ENCODE data around the gene TUSC2.

Gene TUSC2

DNA sequence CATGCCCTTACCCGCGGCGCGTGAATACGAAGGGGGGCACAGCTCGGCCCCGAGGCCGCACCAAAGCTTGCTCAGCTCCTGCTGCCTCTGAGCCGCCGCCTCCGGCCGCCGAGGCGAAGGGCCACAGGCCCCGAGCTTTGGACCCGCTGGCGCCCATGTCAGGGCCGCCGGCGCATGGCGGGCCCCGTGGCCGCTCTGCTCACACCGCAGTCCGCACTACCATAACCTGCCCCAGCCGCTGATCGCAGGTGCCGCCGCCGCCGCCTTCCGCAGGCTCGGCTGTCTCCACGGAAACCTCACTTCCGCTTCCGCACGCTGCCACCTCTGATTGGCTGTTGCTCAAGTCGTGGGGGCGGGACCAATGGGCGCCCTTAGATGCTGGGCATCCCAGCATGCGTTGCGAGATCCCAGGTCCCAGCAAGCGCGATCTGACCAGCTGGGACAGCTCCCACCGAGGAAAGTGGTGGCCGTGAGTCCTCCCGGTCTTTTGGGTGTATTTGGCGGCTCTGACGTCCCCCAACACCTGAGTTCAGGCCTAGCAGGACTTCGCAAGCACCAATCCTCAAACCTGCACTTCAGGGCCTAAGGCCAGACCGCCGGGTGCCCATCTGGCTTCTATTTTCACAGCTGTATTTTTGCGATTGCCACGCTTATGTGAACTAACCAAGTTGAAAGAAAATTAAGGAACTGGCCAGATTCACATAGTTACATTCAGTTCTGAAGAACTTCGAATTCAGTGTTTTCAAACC, at the start of gene TUSC2:
TSS of gene TUSC2 (minus strand) at position 281 of the 749 bp plus-strand sequence. CDS start at position 157, 124 bp downstream.
- peak; percentile 87 to 91 for DNase-seq (ENCODE audit: low read depth in 2 of 2, low spot score in 1 of 2)

DNA sequence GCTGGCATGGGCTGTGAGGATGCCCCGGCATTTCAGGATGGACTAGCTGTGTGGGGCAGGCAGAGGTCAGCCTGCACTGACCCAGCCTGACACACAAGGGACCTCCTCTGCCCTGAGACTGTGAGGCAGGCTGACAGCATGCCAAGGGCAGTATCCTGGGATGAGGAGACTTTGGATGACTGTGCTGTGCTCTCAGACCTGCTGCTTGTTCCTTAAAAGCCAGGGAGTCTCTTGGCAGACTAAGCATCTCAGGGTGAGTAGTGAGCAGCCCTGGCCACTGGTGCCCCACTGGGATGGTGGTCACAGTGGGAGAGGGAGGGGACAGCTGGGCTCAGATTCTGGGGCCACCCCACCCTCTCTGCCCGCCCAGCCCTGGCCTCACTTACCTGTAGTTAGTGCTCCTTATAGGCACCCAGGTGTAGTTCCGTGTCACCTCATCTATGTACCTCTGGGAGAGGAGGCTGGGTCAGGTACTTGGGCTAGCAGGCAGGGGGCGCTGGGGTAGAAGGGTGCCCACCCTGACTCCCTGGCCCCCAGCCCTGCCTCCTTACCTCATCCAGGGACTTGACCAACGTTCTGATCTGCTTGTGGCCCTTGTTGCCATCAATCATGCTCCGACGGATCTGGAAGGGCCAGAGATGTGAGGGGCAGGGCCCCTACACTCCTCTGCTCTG, 47.4 kb upstream of the TUSC2 start:
- no peak for DNase-seq (ENCODE audit: low read depth in 2 of 2, low spot score in 1 of 2)

DNA sequence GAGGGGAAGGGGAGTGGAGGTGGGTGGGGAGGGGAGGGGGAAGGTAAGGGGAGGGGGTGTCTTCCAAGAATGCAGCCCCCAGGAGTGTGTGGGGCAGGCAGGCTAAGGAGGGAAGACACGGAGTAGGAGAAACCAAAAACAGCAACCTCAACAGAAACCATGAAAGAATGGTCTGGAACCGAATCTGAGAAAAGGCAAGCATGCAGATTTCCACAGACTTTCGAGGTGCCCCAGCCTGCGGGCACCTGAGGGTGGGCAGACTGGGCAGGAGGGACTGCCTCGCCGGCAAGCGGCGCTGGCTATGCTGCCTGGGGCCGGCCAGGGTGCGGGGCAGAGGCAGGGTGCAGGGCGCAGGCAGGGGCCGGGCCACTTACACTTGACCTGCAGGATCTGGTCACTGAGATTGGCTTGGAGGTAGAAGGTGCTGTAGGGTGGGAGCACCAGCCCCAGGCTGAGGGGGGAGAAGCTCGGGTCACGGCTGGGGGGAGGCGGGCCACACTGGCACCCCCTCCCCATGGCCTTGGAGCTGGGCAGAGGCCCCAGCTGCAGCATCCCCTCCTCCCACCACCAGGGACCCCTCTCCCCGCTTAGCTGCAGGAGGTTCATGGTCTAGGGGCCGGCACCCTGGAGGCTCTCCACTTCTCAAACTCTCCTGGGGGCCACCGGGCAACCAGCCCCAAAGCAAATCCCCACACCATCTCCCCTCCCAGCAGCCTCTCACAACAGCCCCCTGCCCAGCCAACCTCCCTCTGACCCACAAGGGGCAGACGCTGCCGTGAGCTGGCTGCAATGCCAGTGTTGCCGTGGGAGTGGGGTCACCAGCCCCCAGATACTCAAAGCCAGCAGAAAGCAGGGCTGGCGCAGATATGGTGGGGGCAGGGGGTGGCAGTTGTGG, 46.6 kb upstream of the TUSC2 start:
- no peak for DNase-seq (ENCODE audit: low read depth in 2 of 2, low spot score in 1 of 2)

DNA sequence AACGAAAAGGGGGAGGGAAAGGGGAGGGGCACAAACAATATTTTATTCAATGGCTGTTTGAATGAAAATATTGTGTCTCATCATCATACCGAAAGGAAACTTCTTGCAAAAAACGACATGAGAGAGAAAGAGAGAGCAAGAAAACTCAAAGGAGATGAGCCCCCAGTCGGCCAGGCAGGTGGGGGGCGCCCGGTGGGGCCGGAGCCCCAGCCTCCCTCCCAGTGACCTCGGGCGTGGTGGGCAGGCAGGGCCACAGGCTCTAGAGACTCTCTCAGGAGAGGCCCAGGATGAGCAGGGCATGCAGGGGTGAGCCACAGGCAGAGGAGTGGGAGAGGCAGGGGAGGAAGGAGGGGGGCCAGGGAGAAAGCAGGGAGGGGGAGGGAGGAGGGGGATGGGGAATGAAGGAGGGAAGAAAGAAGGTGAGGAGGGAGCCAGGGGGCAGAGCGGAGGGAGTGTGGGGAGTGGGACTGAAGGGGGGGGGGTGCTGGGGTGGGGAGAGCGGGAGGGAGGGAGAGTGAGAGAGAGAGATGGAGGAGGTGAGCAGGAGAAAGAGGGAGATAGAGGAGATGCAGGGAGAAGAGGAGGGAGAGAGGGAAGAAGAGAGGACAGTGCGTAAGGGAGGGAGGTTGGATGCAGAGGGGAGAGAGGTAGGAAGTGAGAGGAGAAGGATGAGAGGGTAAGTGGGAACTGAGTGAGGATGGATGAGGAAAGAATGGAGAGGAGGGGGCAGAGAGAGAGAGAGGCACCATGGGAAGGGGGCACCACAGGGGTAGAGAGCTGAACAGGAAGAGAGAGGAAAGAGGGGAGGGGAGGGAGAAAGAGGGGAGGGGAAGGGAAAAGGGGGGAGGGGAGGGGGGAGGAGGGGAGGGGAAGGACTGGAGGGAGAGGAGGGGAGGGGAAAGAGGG, 45.4 kb upstream of the TUSC2 start:
- DNase-seq (ENCODE audit: low read depth in 2 of 2, low spot score in 1 of 2) = no peak

DNA sequence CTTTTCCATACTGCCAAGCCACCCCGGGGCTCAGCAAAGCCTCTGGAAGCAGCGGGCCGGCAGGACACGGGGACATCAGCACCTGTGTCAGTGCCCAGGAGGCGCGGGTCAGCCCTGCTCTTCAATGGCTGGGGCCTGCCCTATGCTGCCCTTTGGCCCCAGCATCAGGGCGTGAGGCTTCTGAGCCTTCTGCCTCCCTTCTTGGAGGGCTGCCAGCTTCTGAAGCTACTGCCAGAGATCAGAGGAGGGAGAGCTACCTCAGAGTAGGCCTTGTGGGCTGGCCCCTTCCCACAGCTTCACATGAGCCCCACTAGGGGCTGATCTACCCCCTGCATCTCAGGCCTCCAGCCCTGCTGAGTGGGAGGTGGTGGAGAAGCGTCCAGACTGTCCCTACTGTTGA, 44.3 kb upstream of the TUSC2 start:
- no peak for DNase-seq (ENCODE audit: low read depth in 2 of 2, low spot score in 1 of 2)

DNA sequence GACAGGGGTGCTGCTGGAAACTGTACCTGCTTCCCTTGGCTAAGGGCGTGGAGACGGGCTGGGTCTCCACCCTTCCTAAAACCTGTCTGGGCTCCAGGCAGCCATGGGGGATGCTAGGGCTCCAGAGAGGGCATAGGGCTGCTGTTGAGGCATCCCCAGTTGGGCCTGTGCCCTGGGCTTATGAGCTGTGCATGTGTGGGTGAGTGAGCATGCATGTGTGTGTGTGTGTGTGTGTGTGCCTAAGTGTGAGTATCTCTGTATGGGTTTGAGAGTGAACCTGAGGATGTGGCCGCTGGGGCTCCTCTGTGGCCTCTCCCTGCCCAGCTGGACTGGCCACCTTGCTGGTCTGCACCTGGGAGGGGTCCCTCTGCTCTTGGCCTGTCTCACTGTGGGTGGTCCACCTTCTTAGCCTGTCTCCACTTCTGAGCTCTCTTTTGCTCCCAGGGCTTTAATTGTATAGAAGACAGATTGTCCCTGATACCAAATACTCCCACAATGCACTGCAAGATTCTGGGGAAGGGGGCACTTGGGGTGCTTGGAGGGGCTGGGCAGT, 43.2 kb upstream of the TUSC2 start:
- DNase-seq (ENCODE audit: low read depth in 2 of 2, low spot score in 1 of 2) = no peak

DNA sequence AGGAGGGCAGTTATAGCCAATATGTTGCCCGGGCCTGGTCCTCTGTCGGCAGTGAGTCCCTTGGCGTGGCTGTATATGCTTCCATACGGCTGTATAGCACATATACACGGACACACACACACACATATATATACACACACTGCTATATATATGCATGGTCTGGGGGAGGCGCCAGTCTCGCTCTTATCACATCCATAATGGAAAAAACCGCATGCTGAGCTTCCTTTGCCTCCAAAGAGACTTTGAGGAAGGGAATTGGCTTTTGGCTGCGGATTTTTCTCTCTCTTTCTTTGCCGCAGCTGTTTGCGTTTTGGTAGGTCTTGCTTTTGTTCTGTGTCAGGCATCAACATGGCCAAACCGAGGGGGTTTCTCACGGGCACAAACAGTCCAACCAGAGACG, 42.6 kb upstream of the TUSC2 start:
- no peak for DNase-seq (ENCODE audit: low read depth in 2 of 2, low spot score in 1 of 2)

DNA sequence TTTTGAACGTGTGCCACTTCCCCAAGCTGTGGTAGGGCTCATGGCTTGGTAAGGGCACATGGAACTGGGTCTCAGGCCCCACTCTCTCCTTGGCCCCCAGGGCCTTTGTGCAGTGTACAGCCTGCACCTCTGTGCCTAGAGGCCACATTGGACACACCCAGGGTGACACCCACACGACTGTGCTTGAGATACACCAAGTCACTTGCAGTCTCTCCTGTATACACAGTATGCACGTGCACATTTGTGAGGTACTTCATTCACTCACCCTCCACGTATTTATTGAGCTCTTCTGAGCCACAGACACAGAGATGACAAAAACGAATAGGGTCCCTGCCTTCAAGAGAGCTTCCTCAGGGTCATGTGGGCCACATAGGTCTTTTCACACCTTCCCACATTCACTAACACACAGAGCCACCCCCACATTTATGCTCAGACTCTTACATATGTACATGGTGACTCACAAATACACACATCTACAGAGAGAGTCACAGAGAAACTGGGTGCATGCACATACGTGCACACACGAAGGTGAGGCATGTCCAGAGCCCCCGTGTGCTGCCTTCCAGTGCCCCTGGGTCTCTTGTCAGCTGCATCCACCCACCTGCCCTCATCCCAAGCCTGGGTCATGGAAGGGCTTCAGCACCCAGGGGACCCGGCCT, 41.1 kb upstream of the TUSC2 start:
- no peak for DNase-seq (ENCODE audit: low read depth in 2 of 2, low spot score in 1 of 2)

DNA sequence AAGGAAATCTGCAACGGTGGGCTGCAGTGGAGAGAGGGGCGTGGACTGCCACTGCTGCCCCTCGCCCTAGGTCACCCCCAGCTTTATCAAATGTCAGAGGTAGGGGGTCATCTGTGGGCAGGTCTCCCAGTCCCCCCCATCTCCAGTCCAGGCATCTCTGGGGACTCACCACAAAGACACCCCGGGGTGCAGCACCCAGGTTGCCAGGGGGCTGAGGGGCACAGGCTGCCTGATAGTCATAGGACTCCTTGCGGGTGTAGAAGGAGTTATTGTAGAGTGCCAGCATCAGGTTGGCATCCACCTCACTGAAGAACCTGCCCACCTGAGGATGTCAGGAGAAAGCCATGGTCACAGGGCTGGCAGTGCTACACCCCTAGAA, 37.8 kb upstream of the TUSC2 start:
- no peak for DNase-seq (ENCODE audit: low read depth in 2 of 2, low spot score in 1 of 2)

DNA sequence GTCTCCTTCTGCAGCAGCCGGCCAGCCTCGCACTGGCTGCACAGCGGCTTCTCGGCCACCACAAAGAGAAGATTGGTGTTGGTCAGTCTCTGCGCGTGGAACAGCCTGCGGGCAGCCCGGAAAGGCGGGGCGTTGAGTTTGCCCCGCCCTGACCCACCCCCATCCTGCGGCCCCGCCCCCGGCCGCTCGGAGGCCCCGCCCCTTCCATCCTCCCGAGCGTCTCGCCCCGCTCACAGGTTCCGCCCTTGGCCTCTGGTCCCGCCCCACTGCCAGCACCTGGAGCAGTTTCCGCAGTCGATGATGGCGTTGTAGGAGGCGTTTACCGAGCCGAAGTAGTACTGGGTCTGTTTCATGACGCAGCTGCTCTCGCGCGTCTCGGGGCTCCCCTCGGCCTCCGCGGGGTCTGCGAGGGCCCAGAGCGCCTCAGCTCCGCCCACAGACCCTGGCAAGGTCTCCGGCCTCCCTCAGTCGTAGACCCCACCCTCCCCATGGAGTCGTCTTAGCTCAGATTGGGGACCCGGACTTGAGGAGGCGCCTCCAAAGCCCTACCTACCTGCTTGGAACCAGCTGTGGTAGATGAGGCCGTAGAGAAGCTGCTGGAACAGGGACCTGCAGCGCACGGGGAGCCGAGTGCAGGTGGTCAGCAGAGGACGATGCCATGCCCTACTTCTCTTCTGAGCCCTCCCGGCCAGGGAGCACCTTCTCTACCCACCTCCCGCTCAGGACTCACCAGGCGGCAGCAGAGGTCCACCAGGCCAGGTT, 37.2 kb upstream of the TUSC2 start:
- peak; percentile 80 to 88 for DNase-seq (ENCODE audit: low read depth in 2 of 2, low spot score in 1 of 2)

GRCh38 chr3:50364573-50365079, 36.6 kb upstream of the TUSC2 start:
- DNase-seq (ENCODE audit: low read depth in 2 of 2, low spot score in 1 of 2) = no peak

DNA sequence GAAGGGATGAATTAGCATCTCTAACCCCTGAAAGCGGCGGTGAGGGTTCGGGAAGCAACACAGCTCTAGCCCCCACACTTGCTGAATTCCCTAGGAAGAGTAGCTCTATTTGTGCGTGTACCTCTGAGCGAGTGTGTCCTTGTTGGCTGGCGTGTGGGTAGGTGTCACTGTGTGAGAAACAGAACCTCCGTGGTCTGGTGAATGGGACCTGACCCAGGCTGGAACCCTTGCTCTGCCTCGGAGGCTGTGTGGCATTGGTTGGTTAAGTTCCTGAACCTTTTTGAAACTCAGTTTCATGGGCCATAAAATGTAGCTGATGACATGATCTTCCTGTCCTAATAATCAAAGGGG, 31.7 kb upstream of the TUSC2 start:
- DNase-seq (ENCODE audit: low read depth in 2 of 2, low spot score in 1 of 2) = no peak

DNA sequence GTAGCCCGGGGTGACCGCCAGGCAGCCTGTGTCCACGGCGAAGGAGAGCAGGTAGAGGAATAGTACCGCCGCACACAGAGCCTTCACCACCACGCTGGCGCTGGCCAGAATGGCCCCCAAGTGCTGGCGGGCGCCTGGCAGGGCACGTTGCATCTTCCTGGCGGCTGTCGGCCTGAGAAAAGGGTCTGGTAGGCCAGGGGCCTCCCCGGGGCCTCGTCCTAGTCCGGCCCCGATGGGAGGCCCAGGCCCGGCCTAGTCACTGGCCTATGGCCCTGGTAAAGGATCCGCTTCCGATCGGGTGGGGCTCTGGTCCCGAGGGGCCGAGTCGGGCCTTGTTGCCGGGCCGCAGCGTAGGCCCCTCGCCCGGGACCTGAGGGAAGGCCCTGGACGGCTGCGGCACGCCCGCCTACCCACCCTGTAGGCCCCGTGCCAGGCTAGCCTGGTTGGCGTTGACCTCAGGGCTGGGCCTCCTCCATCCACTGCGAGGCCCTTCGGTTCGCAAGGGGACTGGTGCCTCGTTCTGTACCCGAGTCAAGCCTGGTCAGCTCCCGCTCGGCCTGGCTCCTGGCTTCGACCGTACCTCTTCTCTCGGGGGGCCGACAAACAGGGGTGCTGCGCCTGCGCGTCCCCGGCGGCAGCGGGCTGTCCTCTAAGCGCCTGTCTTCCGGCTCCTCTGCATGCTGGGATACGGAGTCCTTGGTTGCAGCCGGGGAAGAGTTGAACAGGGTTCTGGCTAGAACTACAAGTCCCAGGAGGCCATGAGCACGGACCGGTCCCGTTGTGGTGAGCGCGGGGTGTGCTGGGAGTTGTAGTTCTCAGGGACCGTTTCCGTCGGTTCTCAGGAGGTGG, 31.1 kb upstream of the TUSC2 start, which contains the start of gene TMEM115:
TSS of gene TMEM115 (minus strand) at position 611 of the 849 bp plus-strand sequence. CDS start at position 153, 458 bp downstream.
- peak; percentile 80 to 90 for DNase-seq (ENCODE audit: low read depth in 2 of 2, low spot score in 1 of 2)

GRCh38 chr3:50358355-50358910, 30.4 kb upstream of the TUSC2 start:
- no peak for DNase-seq (ENCODE audit: low read depth in 2 of 2, low spot score in 1 of 2)

GRCh38 chr3:50357481-50357880, 29.5 kb upstream of the TUSC2 start:
- no peak for DNase-seq (ENCODE audit: low read depth in 2 of 2, low spot score in 1 of 2)

DNA sequence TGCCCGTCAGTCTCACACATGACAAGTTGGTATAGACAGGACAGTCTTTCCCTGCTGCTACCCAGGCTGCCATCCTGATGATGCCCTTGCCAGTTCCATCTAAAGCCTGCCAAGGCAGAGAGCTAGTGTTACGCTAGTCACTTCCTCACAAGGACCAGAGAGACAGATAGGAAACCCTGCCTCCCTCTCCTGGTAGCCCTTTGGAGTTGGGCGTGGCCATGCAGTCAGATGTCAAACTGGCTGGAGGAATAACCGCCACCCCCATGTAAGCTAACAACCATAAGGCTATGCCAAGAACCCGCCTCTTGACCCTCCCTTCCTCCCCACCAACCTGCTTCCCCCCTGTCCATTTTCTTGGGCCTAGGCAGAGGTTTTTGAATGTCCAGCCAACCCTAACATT, 28.5 kb upstream of the TUSC2 start:
- DNase-seq (ENCODE audit: low read depth in 2 of 2, low spot score in 1 of 2) = no peak

DNA sequence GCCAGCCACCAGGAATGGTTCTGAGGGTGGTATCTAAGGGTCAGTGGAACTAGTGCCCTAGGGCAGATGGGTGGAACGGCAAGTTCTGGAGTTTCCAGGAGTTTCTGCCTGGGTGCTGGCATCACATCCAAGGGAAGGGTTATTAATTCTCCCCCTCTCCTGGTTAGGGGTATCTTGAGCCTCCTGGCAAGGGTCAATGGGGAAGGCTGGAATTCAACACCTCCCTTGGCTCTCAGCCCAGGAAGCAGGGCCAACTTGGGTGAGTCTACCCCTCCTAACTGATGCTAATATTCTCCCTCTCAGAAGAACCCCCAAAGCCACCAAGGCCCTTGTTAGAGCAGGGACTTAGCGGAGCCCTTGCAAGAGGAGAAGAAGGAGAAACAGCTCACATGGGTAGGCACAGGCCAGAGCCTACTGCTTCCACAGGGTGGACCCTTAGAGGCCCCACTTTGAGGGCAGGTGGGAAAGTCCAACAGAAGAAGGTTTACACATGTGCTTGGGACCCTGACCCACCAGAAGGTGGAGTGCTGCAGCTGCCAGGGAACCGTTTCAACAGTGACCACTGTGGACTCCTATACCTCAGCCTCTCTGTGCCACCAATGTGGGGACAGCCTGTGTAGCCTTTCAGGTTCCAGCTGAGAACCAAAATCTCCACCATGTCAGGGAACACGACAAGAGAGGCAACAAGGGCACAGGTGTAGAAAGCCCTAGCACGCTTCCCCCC, 28.0 kb upstream of the TUSC2 start:
- DNase-seq (ENCODE audit: low read depth in 2 of 2, low spot score in 1 of 2) = no peak
